Endothelial cell of umbilical vein (primary cell): ENCODE measurements around the gene PLXNA3. TPM values are rescaled to one million over a fixed set of nuclear protein-coding genes. Genes with fewer than 3 reads are reported as not detected.

ENCODE experiments used
- BruUV-seq: library from RNA; stranded (reverse); fragments of 400-500 nt; replicated peaks from 2 replicates; lab custom pipeline; 2021; lab: Mats Ljungman, UMichigan
- CTCF ChIA-PET: fragments of 300-600, 350-600 bp; sonication (Branson Sonifier 250); formaldehyde crosslinking; loops from one replicate; lab custom pipeline; 2021; ENCODE audit warnings: antibody characterized with exemption, inconsistent platforms; lab: Charles Lee
- POLR2A ChIA-PET: fragments of 300-600, 350-600 bp; sonication (Branson Sonifier 250); formaldehyde crosslinking; loops from one replicate; lab custom pipeline; 2021; ENCODE audit warnings: antibody characterized with exemption, inconsistent platforms; lab: Charles Lee
- DNase-seq: peaks from one replicate; pipeline ENCODE4 v3.0.0-alpha.2; 2011; ENCODE audit warnings: low read depth, low spot score
- FAIRE-seq: peaks from 2 replicates; lab custom pipeline; 2011; peaks lifted over from hg19 to GRCh38; lab: Jason Lieb, UNC
- H2AFZ ChIP-seq: 2 replicates; pipeline ENCODE4 v1.6.0; 2012; ENCODE audit warnings: low read depth, low read length, control low read depth, inconsistent platforms
- H3K27ac ChIP-seq: 2 replicates; pipeline ENCODE4 v1.5.1; 2011; ENCODE audit warnings: low read depth, mild to moderate bottlenecking, control low read depth, low read length, moderate library complexity; ENCODE audit not compliant: insufficient read depth
- H3K27me3 ChIP-seq, 2 experiments: 2 replicates each; pipeline versions ENCODE4 v1.6.0 to v1.6.1; 2011; ENCODE audit warnings: low read length in 2 of 2, mixed read lengths in 1 of 2; ENCODE audit not compliant: control insufficient read depth in 2 of 2, insufficient read depth in 2 of 2
- H3K36me3 ChIP-seq, 2 experiments: 2 replicates in 1 of 2; 3 replicates in 1 of 2; pipeline ENCODE4 v1.5.1; 2011; ENCODE audit warnings: low read length in 2 of 2, mild to moderate bottlenecking in 1 of 2, moderate library complexity in 1 of 2; ENCODE audit not compliant: control insufficient read depth in 2 of 2, insufficient read depth in 2 of 2; ENCODE audit errors: extremely low read depth in 1 of 2
- H3K4me1 ChIP-seq: 3 replicates; pipeline ENCODE4 v1.5.1; 2011; ENCODE audit warnings: mild to moderate bottlenecking, low read length; ENCODE audit not compliant: control insufficient read depth, insufficient read depth; ENCODE audit errors: extremely low read depth
- H3K4me2 ChIP-seq: 2 replicates; pipeline ENCODE4 v1.6.1; 2011; ENCODE audit warnings: low read length, control low read depth, mixed read lengths; ENCODE audit not compliant: insufficient read depth
- H3K4me3 ChIP-seq, 3 experiments: fragments of 200-600 bp in 1 of 3; sonication (generic), shearing (Covaris generic) in 1 of 3; replicated peaks in 1 of 3; 2 replicates each; pipeline ENCODE4 v1.5.1; 2011 to 2016; ENCODE audit warnings: control low read depth in 3 of 3, low read length in 3 of 3, mild to moderate bottlenecking in 2 of 3, inconsistent platforms in 1 of 3, low read depth in 1 of 3, moderate library complexity in 1 of 3; ENCODE audit not compliant: insufficient read depth in 1 of 3
- H3K79me2 ChIP-seq: 2 replicates; pipeline ENCODE4 v1.6.0; 2012; ENCODE audit warnings: low read length, inconsistent platforms; ENCODE audit not compliant: control insufficient read depth, insufficient read depth
- H3K9ac ChIP-seq: replicated peaks from 2 replicates; pipeline ENCODE3; 2011; ENCODE audit warnings: low read length, control low read depth; ENCODE audit not compliant: insufficient read depth; ENCODE audit errors: extremely low read depth
- H3K9me1 ChIP-seq: replicated peaks from 3 replicates; pipeline ENCODE4 v1.6.0; 2011; ENCODE audit warnings: mild to moderate bottlenecking, low read length; ENCODE audit not compliant: control insufficient read depth, insufficient read depth; ENCODE audit errors: extremely low read depth
- H3K9me3 ChIP-seq: replicated peaks from 2 replicates; pipeline ENCODE4 v1.5.1; 2012; ENCODE audit warnings: low read length, inconsistent platforms; ENCODE audit not compliant: control insufficient read depth, insufficient read depth
- H4K20me1 ChIP-seq: replicated peaks from 2 replicates; pipeline ENCODE3; 2011; ENCODE audit warnings: mild to moderate bottlenecking, low read length; ENCODE audit not compliant: control insufficient read depth, insufficient read depth; ENCODE audit errors: extremely low read depth
- EZH2 ChIP-seq: IDR thresholded peaks from 2 replicates; pipeline ENCODE4 v1.6.1; 2012; ENCODE audit warnings: borderline replicate concordance, low read depth, mild to moderate bottlenecking, moderate library complexity, low read length, inconsistent platforms; ENCODE audit not compliant: severe bottlenecking
- FOS ChIP-seq: IDR thresholded peaks from 2 replicates; pipeline ENCODE4 v1.6.1; 2011; ENCODE audit warnings: mild to moderate bottlenecking, low read length, moderate library complexity, borderline replicate concordance; ENCODE audit not compliant: insufficient read depth
- GATA2 ChIP-seq: IDR thresholded peaks from 2 replicates; pipeline ENCODE4 v1.7.0; 2011; ENCODE audit warnings: low read depth, mild to moderate bottlenecking, moderate library complexity, mixed read lengths, low read length; ENCODE audit not compliant: insufficient read length, insufficient read depth
- JUN ChIP-seq: IDR thresholded peaks from 2 replicates; pipeline ENCODE4 v1.6.1; 2011; ENCODE audit warnings: borderline replicate concordance, low read depth; ENCODE audit not compliant: insufficient read length, insufficient read depth
- MYC ChIP-seq: IDR thresholded peaks from one replicate; pipeline ENCODE4 v1.6.1; 2011; ENCODE audit warnings: mild to moderate bottlenecking, low read depth, low read length
- POLR2A ChIP-seq: IDR thresholded peaks from 2 replicates; pipeline ENCODE4 v1.6.1; 2012; ENCODE audit warnings: low read depth, mild to moderate bottlenecking, control low read depth, low read length
- POLR2AphosphoS5 ChIP-seq: IDR thresholded peaks from 2 replicates; pipeline ENCODE4 v1.6.1; 2012; ENCODE audit warnings: low read depth, mild to moderate bottlenecking, control low read depth, low read length, moderate library complexity; ENCODE audit not compliant: insufficient read depth
- dilution Hi-C: fragments of 300-500 bp; cut with MboI; formaldehyde crosslinking; loops from one replicate; pipeline ENCODE4 v1.15.0; 2019; ENCODE audit warnings: low sequenced_read_pairs; ENCODE audit not compliant: extremely low pct_ligation_motif_present
- intact Hi-C: fragments of 100-400 bp; cut with micrococcal nuclease; formaldehyde crosslinking; loops from one replicate; pipeline ENCODE4 v1.10.0; 2022
- polyA plus RNA-seq, 4 experiments: library from polyadenylated mRNA; depleted of rRNA in 3 of 4; stranded (reverse) in 3 of 4; unstranded in 1 of 4; fragments of >200 nt; gene quantifications; 2 replicates each; pipeline versions ENCODE4 v1.2.1 to v1.2.3, GENCODE V29; 2011 to 2012; ENCODE audit warnings: missing spikeins in 1 of 4
- total RNA-seq: library from RNA; stranded (reverse); gene quantifications from 2 replicates; pipeline ENCODE4 v1.2.3, GENCODE V29; 2021
- TF ChIP-seq, protein P1 (sequence below): IDR thresholded peaks from 2 replicates; pipeline ENCODE4 v1.6.1; 2011; ENCODE audit not compliant: insufficient read depth, insufficient read length
- TF ChIP-seq, protein P2 (sequence below), 2 donors: IDR thresholded peaks; 1 replicate in 1 of 2; 2 replicates in 1 of 2; pipeline ENCODE4 v1.5.1; 2011; ENCODE audit warnings: low read length in 2 of 2, mild to moderate bottlenecking in 2 of 2, moderate library complexity in 2 of 2, control low read depth in 1 of 2, inconsistent platforms in 1 of 2, low read depth in 1 of 2; ENCODE audit not compliant: insufficient read depth in 1 of 2; ENCODE audit errors: extremely low read depth in 1 of 2

Gene PLXNA3
- total and polyA plus RNA-seq, 2 donors (not counting 3 experiments of a cell fraction or from before 2014, with no cell fraction given), result 56.8 to 58.6 TPM

GRCh38 chrX:154470434-154470833, 12.4 kb downstream of the PLXNA3 start:
- no peak for TF ChIP-seq MYC
- TF ChIP-seq EZH2, result no peak
- no peak for TF ChIP-seq JUN
- TF ChIP-seq, protein P1, sequence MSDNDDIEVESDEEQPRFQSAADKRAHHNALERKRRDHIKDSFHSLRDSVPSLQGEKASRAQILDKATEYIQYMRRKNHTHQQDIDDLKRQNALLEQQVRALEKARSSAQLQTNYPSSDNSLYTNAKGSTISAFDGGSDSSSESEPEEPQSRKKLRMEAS, result no peak
- TF ChIP-seq, protein P2, sequence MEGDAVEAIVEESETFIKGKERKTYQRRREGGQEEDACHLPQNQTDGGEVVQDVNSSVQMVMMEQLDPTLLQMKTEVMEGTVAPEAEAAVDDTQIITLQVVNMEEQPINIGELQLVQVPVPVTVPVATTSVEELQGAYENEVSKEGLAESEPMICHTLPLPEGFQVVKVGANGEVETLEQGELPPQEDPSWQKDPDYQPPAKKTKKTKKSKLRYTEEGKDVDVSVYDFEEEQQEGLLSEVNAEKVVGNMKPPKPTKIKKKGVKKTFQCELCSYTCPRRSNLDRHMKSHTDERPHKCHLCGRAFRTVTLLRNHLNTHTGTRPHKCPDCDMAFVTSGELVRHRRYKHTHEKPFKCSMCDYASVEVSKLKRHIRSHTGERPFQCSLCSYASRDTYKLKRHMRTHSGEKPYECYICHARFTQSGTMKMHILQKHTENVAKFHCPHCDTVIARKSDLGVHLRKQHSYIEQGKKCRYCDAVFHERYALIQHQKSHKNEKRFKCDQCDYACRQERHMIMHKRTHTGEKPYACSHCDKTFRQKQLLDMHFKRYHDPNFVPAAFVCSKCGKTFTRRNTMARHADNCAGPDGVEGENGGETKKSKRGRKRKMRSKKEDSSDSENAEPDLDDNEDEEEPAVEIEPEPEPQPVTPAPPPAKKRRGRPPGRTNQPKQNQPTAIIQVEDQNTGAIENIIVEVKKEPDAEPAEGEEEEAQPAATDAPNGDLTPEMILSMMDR (IDR thresholded peaks at IDR 0.05; ENCODE audit: extremely low read depth in 1 of 2, insufficient read depth in 1 of 2, low read depth in 1 of 2, low read length in 2 of 2), result no peak
- no peak for TF ChIP-seq GATA2
- no peak for TF ChIP-seq POLR2A
- TF ChIP-seq FOS, result no peak
- TF ChIP-seq POLR2AphosphoS5, result no peak
- intact Hi-C loops, result no loop called here

More at GRCh38 chrX:154470434-154470833, 12.4 kb downstream of the PLXNA3 start:
- no peak overlapping the region for H2AFZ ChIP-seq
- H3K36me3 ChIP-seq, result peaks cover 0 to 41% of the 10 kb centered on the region in 2 experiments
- DNase-seq, result no peak
- H3K27me3 ChIP-seq, result no peaks in the 10 kb centered on the region
- no peak overlapping the region for H3K9ac ChIP-seq
- no TSS peak for BruUV-seq
- H3K27ac ChIP-seq, result no peak overlapping the region
- no peaks in the 10 kb centered on the region for H4K20me1 ChIP-seq
- no peaks in the 10 kb centered on the region for H3K9me1 ChIP-seq
- ChIA-PET CTCF (no interaction called here), POLR2A (no interaction called here)
- no peak overlapping the region for H3K4me2 ChIP-seq
- no peaks in the 10 kb centered on the region for H3K4me1 ChIP-seq
- dilution Hi-C loops, result no loop called here
- no peak overlapping the region for H3K4me3 ChIP-seq
- H3K9me3 ChIP-seq, result no peaks in the 10 kb centered on the region
- FAIRE-seq, result no peak
- H3K79me2 ChIP-seq, result no peaks in the 10 kb centered on the region
